Right forelimb (tissue), 1 donor: ENCODE results near the gene GORASP2.
A peak's percentile ranks its signal among the peaks of the same experiment; 100 is the strongest.

Source experiments
- DNase-seq: peaks from one replicate; pipeline ENCODE4 v3.0.0-alpha.2; 2018

Gene GORASP2

GRCh38 chr2:170923799-170924198 lies 5.3 kb upstream of the GORASP2 start:
- no peak for DNase-seq

- DNase-seq = no peak
These were observed 4.1 kb upstream of the GORASP2 start for GRCh38 chr2:170924969-170925368.

- no peak for DNase-seq
These were observed 3.1 kb upstream of the GORASP2 start for GRCh38 chr2:170925923-170926322.

- no peak for DNase-seq
These were observed 2.2 kb upstream of the GORASP2 start for GRCh38 chr2:170926743-170927297.

- DNase-seq = no peak
These were observed 823 bp upstream of the GORASP2 start for GRCh38 chr2:170928036-170928823.

- peak; percentile 64 for DNase-seq
These were observed 615 bp downstream of the GORASP2 start for GRCh38 chr2:170929686-170930050.

GRCh38 chr2:170930131-170930990 lies 1.3 kb downstream of the GORASP2 start:
- peak; percentile 50 for DNase-seq

- no peak for DNase-seq
These were observed 1.9 kb downstream of the GORASP2 start for GRCh38 chr2:170930991-170931266.

GRCh38 chr2:170932166-170932565 lies 3.1 kb downstream of the GORASP2 start:
- no peak for DNase-seq

- no peak for DNase-seq
These were observed 3.9 kb downstream of the GORASP2 start for GRCh38 chr2:170932948-170933347.

GRCh38 chr2:170937709-170938379 lies 8.8 kb downstream of the GORASP2 start:
- no peak for DNase-seq

GRCh38 chr2:170940066-170940465 lies 11.0 kb downstream of the GORASP2 start:
- no peak for DNase-seq

- no peak for DNase-seq
These were observed 13.6 kb downstream of the GORASP2 start for GRCh38 chr2:170942615-170943014.

GRCh38 chr2:170943041-170943440 lies 14.0 kb downstream of the GORASP2 start:
- no peak for DNase-seq

- no peak for DNase-seq
These were observed 14.5 kb downstream of the GORASP2 start for GRCh38 chr2:170943596-170943995.

- no peak for DNase-seq
These were observed 15.5 kb downstream of the GORASP2 start for GRCh38 chr2:170944545-170944944.

GRCh38 chr2:170949415-170949814 lies 20.4 kb downstream of the GORASP2 start:
- DNase-seq = no peak

- no peak for DNase-seq
These were observed 21.2 kb downstream of the GORASP2 start for GRCh38 chr2:170950221-170950761.

- DNase-seq = no peak
These were observed 24.9 kb downstream of the GORASP2 start for GRCh38 chr2:170953941-170954340.

GRCh38 chr2:170963386-170963785 lies 34.3 kb downstream of the GORASP2 start:
- no peak for DNase-seq

GRCh38 chr2:170965446-170966225 lies 36.6 kb downstream of the GORASP2 start:
- DNase-seq = no peak

GRCh38 chr2:170966648-170967396 lies 37.8 kb downstream of the GORASP2 start:
- no peak for DNase-seq
